ENCODE measurements around the gene FOXJ3. TPM values are rescaled to one million over a fixed set of nuclear protein-coding genes. Genes with fewer than 3 reads are reported as not detected.

FOXJ3 gene
- polyA plus RNA-seq, 1 donor, result 39.0 TPM

DNA sequence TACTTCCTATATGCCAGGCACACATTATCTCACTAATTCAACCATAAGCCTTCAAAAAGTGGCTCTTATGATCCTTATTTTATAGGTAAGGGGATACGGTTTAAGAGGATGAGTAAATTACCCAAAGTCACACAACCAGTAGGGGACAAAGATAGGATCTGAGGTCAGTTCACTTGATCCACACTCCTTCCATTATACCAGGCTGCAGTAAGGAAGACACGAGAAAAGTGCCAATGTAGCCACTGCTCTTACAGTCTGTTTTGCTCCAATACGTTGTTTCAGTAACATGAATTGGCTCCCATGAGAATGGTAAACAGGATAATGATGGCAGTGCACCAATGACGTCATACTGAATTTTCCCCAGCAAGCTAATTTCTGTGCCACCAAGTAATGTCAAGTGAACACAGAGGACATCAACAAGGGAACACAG is 155.1 kb downstream of the FOXJ3 start:
- DNase-seq, result no peak
- Histone ChIP-seq H3K27ac (ENCODE audit: low read length) (no peak overlapping the region), H3K4me3 (ENCODE audit: low read length) (no peak overlapping the region), H3K27me3 (ENCODE audit: control insufficient read depth, insufficient read depth, low read length) (no peaks in the 10 kb centered on the region), H3K36me3 (ENCODE audit: control insufficient read depth, insufficient read depth, low read length) (peaks cover 36% of the 10 kb centered on the region), H3K9me3 (ENCODE audit: control insufficient read depth, low read depth, low read length) (no peaks in the 10 kb centered on the region), H3K4me1 (ENCODE audit: control insufficient read depth, insufficient read depth, low read length) (peaks cover 9% of the 10 kb centered on the region)
- WGBS (ENCODE audit: insufficient coverage, low lambda C conversion rate), result no CpG with 5 or more reads among the region's 4 CpGs

DNA sequence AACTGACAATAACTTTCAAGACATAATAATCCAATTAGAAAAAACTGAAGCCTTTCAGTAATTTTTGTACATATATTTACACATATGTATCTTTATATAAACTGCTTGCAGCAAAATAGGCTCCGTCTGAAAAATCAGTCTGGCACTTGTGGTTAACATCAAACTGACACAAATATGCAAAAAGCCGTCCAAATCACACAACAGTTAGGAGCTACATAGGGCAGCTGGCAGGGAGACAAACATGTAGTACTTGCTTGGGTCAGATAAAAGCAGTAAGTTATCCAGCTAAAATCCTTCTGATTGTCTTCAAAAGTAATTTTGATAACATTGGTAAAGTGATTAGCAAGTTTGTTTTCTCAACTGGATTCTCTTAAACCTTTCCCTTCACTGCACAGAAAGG is 155.8 kb downstream of the FOXJ3 start:
- Histone ChIP-seq H3K9me3 (ENCODE audit: control insufficient read depth, low read depth, low read length) (no peaks in the 10 kb centered on the region), H3K27ac (ENCODE audit: low read length) (no peak overlapping the region), H3K27me3 (ENCODE audit: control insufficient read depth, insufficient read depth, low read length) (no peaks in the 10 kb centered on the region), H3K36me3 (ENCODE audit: control insufficient read depth, insufficient read depth, low read length) (peaks cover 34% of the 10 kb centered on the region), H3K4me1 (ENCODE audit: control insufficient read depth, insufficient read depth, low read length) (peaks cover 9% of the 10 kb centered on the region), H3K4me3 (ENCODE audit: low read length) (no peak overlapping the region)
- WGBS (ENCODE audit: insufficient coverage, low lambda C conversion rate), result no CpG with 5 or more reads among the region's 2 CpGs
- DNase-seq, result no peak

DNA sequence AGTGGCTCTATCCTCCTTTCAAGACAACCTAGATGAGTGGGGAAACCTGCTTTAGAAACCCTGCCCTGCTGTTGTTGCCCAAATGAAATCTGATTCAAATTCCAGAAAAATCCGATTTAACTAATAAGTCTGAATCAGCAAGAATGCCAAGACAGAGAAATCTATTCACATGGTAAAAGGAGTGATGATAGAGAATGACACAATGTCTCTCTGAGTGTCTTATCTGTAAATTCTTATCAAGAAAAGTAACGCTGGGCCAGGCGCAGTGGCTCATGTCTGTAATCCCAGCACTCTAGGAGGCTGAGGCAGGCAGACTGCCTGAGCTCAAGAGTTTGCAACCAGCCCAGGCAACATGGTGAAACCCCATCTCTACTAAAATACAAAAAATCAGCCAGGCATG is 156.8 kb downstream of the FOXJ3 start:
- Histone ChIP-seq H3K4me3 (ENCODE audit: low read length) (no peak overlapping the region), H3K9me3 (ENCODE audit: control insufficient read depth, low read depth, low read length) (no peaks in the 10 kb centered on the region), H3K36me3 (ENCODE audit: control insufficient read depth, insufficient read depth, low read length) (peaks cover 30% of the 10 kb centered on the region), H3K27ac (ENCODE audit: low read length) (no peak overlapping the region), H3K27me3 (ENCODE audit: control insufficient read depth, insufficient read depth, low read length) (no peaks in the 10 kb centered on the region), H3K4me1 (ENCODE audit: control insufficient read depth, insufficient read depth, low read length) (peaks cover 9% of the 10 kb centered on the region)
- no CpG with 5 or more reads among the region's 3 CpGs for WGBS (ENCODE audit: insufficient coverage, low lambda C conversion rate)
- DNase-seq, result no peak

DNA sequence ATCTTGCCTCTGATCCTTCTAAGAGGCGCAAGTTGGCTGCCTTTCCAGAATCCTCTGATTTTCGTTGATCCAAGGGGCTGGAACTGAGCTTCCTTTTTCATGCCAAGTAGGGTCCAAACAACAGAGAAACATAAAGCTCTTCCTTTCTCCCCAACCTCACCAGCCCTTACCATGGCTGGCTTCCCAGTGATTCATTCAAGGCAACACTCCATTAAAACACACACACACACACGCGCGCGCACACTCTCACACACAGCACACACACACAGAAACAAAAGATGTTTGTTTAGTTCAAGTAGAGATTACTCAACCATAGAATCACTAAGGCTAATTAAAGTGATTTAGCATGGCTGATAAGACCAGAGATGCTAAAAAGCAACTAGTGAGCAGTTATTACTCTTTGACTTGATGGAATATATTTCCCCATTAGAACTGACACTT is 157.5 kb downstream of the FOXJ3 start:
- Histone ChIP-seq H3K4me3 (ENCODE audit: low read length) (no peak overlapping the region), H3K36me3 (ENCODE audit: control insufficient read depth, insufficient read depth, low read length) (peaks cover 30% of the 10 kb centered on the region), H3K9me3 (ENCODE audit: control insufficient read depth, low read depth, low read length) (no peaks in the 10 kb centered on the region), H3K27ac (ENCODE audit: low read length) (no peak overlapping the region), H3K4me1 (ENCODE audit: control insufficient read depth, insufficient read depth, low read length) (peaks cover 16% of the 10 kb centered on the region), H3K27me3 (ENCODE audit: control insufficient read depth, insufficient read depth, low read length) (no peaks in the 10 kb centered on the region)
- 100% methylated on average over 2 of the region's 6 CpGs for WGBS (ENCODE audit: insufficient coverage, low lambda C conversion rate)
- no peak for DNase-seq

DNA sequence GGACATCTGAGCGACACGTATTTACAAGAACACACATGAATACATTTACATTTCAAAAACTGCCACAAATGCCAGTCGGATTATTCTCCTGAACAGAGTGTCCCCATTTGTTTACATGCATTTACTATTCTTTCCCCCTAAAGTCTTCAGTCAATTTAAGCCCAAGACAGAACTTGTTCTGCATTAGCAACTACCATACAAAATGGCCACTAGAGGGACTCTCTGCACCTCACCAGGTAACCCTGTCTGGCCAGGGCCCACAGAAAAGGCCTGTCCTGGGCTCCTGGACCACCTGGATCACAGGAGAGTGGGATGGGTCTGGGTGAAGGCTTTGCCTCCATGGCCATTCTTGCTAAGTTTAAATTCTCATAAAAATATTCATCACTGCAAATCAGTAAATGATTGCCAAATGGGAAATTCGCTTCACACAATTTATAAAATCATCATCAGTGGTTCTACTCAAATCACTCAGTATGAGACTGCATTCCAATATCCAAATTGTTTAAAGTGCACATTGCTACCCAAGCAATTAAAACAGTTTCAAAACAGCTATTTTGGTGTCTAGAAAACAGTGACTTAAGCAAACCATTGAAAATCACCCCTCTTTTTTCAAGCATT is 158.0 kb downstream of the FOXJ3 start:
- H3K27ac ChIP-seq (ENCODE audit: low read length), result no peak overlapping the region

DNA sequence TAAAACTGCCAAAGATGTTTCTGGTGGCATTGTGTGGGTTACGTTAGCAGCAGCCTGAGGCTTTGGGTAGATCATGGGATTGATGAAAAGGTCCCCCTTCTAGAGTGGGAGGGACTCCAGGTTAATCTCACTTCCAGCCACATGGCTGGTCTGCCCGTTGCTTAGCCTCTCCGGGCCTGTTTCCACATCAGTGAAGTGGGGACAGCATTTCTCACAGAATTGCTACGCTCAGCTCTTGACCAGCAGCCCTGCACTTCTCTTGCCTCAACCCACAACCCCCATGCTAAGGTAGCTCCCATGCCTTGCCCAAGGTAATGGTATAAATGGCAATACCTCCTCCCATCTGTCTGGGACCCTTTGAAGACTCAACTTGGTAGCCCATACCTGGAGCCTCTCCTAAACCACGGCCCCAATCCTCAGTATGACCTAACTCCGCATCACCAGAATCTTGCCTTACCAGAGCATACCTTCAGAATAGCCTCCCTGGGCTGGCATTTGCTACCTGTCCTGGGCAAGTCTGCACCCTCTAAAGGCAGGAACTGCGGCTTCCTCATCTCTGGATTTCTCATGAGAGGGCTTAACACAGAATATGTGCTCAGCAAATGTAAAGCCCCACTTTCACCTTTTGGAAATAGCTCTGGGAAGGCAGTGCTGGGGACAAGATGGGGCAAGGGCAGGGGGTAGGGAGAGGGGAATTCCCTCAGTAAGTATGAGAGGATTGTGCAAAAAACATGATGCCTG is 159.6 kb downstream of the FOXJ3 start:
- no CpG with 5 or more reads among the region's 7 CpGs for WGBS (ENCODE audit: insufficient coverage, low lambda C conversion rate)
- H3K4me1 ChIP-seq (ENCODE audit: control insufficient read depth, insufficient read depth, low read length), result peaks cover 27% of the 10 kb centered on the region
- H3K36me3 ChIP-seq (ENCODE audit: control insufficient read depth, insufficient read depth, low read length), result peaks cover 13% of the 10 kb centered on the region
- H3K27ac ChIP-seq (ENCODE audit: low read length), result no peak overlapping the region
- H3K9me3 ChIP-seq (ENCODE audit: control insufficient read depth, low read depth, low read length), result no peaks in the 10 kb centered on the region
- no peaks in the 10 kb centered on the region for H3K27me3 ChIP-seq (ENCODE audit: control insufficient read depth, insufficient read depth, low read length)
- no peak for DNase-seq
- no peak overlapping the region for H3K4me3 ChIP-seq (ENCODE audit: low read length)

More for the DNA sequence above, 158.0 kb downstream of the FOXJ3 start:
- peaks cover 25% of the 10 kb centered on the region for H3K36me3 ChIP-seq (ENCODE audit: control insufficient read depth, insufficient read depth, low read length)
- H3K9me3 ChIP-seq (ENCODE audit: control insufficient read depth, low read depth, low read length), result no peaks in the 10 kb centered on the region
- H3K27me3 ChIP-seq (ENCODE audit: control insufficient read depth, insufficient read depth, low read length), result no peaks in the 10 kb centered on the region
- DNase-seq, result no peak
- WGBS (ENCODE audit: insufficient coverage, low lambda C conversion rate), result 100% methylated on average over 3 of the region's 4 CpGs
- H3K4me1 ChIP-seq (ENCODE audit: control insufficient read depth, insufficient read depth, low read length), result peaks cover 20% of the 10 kb centered on the region
- no peak overlapping the region for H3K4me3 ChIP-seq (ENCODE audit: low read length)

DNA sequence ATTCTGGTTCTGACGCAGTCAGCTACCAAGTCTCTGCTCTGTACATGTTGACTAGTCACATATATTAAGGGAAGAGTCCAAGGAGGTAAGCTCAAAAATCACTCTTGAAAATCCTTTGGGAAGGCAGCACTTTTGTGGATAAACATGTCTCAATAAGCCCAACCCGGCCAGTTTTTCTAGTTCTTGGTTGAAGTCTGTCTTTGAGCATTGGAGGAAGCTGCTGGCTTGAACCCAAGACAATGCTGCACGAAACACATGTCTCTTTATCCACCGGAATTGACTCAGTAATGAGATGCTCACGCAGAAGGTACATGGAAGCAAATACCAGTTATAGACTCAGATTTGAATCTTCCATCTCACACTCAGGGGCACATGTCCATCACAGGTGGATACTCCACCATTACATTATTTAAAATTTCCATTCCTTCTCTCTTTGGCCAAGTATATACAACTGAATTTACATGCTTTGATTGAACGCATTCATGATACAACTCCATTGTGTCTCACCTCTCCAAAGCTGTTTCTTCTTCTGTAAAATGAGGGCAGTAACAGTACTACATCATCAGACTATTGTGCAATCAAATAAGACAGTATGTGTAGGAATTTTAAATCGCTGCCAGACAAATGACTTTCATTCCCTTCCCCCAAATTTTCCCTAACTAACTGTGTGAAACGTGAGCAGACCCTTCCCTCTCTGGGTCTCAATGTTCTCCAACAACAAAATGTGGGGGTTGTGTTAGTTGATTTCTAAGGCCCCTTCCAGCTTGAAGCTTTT is 160.9 kb downstream of the FOXJ3 start:
- Histone ChIP-seq H3K27ac (ENCODE audit: low read length) (no peak overlapping the region), H3K36me3 (ENCODE audit: control insufficient read depth, insufficient read depth, low read length) (peaks cover 4% of the 10 kb centered on the region), H3K9me3 (ENCODE audit: control insufficient read depth, low read depth, low read length) (no peaks in the 10 kb centered on the region), H3K27me3 (ENCODE audit: control insufficient read depth, insufficient read depth, low read length) (no peaks in the 10 kb centered on the region), H3K4me1 (ENCODE audit: control insufficient read depth, insufficient read depth, low read length) (peaks cover 27% of the 10 kb centered on the region), H3K4me3 (ENCODE audit: low read length) (no peak overlapping the region)
- no peak for DNase-seq
- WGBS (ENCODE audit: insufficient coverage, low lambda C conversion rate), result no CpG with 5 or more reads among the region's 8 CpGs

DNA sequence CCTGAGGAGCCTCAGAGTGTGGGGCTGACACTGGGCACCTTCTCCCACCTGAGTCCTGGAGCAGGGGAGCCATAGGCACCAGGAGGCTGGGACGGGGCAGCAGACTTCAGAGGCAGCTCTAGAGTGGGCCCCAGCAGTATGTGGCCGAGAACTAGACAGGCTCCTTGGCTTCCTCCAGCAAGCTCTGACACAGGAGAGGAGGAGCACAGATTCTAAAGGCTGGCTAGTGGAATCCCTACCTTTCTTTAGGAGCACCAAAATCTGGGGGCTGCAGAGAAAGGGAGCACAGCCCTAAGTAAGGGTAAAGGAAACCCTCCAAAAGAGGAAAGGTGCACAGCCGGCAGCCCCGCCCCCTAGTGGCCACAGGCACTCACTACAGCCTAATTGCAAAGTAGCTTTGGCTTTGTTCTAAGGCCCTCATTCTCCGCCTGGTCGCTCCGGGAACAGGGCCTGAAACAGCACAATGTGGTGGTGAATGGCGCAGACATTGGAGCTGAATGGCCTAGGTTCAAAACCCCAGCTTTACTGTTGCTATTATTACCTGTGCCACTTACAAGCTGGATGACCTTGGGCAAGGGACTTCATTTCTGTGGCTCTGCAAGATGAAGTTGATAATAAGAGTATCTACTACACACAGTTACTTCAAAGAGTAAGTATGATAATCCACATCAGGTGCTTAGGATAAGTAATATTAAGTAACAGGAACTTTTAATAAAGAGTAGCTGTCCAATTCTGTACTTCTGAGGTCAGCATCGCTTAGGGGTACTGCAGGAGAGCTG is 161.7 kb downstream of the FOXJ3 start:
- DNase-seq, result peak in 1 of 2 donors; percentile 40
- no peak overlapping the region for H3K27ac ChIP-seq (ENCODE audit: low read length)
- H3K36me3 ChIP-seq (ENCODE audit: control insufficient read depth, insufficient read depth, low read length), result peaks cover 4% of the 10 kb centered on the region
- H3K9me3 ChIP-seq (ENCODE audit: control insufficient read depth, low read depth, low read length), result no peaks in the 10 kb centered on the region
- no CpG with 5 or more reads among the region's 9 CpGs for WGBS (ENCODE audit: insufficient coverage, low lambda C conversion rate)
- peaks cover 27% of the 10 kb centered on the region for H3K4me1 ChIP-seq (ENCODE audit: control insufficient read depth, insufficient read depth, low read length)
- H3K27me3 ChIP-seq (ENCODE audit: control insufficient read depth, insufficient read depth, low read length), result no peaks in the 10 kb centered on the region
- no peak overlapping the region for H3K4me3 ChIP-seq (ENCODE audit: low read length)

DNA sequence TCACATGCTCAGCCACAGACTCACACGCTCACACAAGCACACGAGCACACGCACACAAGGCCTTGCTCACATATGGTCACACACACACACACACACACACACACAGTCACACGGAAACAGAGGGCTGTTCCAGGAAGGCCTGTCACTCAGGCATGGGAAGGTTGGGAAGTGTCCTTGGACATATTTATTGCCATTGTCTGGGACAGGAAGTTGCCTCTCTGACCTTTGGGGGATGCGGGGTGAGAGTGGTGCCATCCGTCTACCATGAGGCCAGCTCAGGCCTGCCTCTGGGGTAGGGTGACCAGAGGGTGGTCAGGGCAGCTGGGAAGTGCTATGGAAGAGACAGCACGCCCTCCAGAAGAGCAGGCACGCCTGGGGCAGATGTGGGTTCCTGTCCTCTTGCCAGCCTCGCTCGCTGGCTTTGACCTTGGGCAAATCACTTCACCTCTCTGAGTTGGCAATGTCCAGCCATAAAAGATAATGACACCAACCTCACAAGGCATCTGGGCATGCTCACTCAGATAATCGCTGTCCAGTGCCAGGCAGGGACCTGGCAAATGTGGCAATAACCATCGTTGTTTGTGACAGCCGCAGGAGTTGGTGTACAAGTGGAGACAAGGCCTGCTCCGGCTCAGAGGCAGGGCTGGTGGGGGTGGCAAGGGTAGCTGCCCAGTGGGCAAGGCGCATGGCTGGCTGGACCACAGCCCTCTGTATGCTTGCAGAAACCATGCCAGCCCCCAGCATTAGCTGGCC is 162.5 kb downstream of the FOXJ3 start:
- no CpG with 5 or more reads among the region's 15 CpGs for WGBS (ENCODE audit: insufficient coverage, low lambda C conversion rate)
- no peak overlapping the region for H3K27ac ChIP-seq (ENCODE audit: low read length)

More for the DNA sequence above, 162.5 kb downstream of the FOXJ3 start:
- no peak overlapping the region for H3K4me3 ChIP-seq (ENCODE audit: low read length)
- H3K9me3 ChIP-seq (ENCODE audit: control insufficient read depth, low read depth, low read length), result no peaks in the 10 kb centered on the region
- DNase-seq, result peak in 1 of 2 donors; percentile 68
- peaks cover 4% of the 10 kb centered on the region for H3K36me3 ChIP-seq (ENCODE audit: control insufficient read depth, insufficient read depth, low read length)
- no peaks in the 10 kb centered on the region for H3K27me3 ChIP-seq (ENCODE audit: control insufficient read depth, insufficient read depth, low read length)
- H3K4me1 ChIP-seq (ENCODE audit: control insufficient read depth, insufficient read depth, low read length), result peaks cover 30% of the 10 kb centered on the region
